ENCODE results near the gene NKAIN4. TPM values are rescaled to one million over a fixed set of nuclear protein-coding genes. Genes with fewer than 3 reads are reported as not detected.

The NKAIN4 gene
- total RNA-seq, 1 donor from 2014 or later, result 9.6 TPM

Small RNA genes within 50 kb of the gene (small RNA-seq; reads per million reads assigned to genes)
- gene MIR3196 (ENCODE audit: low replicate concordance), result not detected
- gene MIR4326 (ENCODE audit: low replicate concordance), result 2.0 reads per million, percentile 86 among the genes with 10 or more reads in this experiment

Other genes with a start within 250 kb of the NKAIN4 start
- 0.25 TPM for gene BHLHE23, start 247.5 kb downstream of the NKAIN4 start, total RNA-seq
- 17.9 TPM for gene YTHDF1, start 38.3 kb downstream of the NKAIN4 start, total RNA-seq
- not detected for gene BIRC7, start 18.6 kb downstream of the NKAIN4 start, total RNA-seq
- 28.5 TPM for gene ARFGAP1, start 18.4 kb upstream of the NKAIN4 start, total RNA-seq
- 7.4 TPM for gene COL20A1, start 38.7 kb upstream of the NKAIN4 start, total RNA-seq
- 22.4 TPM for gene CHRNA4, start 106.9 kb upstream of the NKAIN4 start, total RNA-seq
- 136 TPM for gene KCNQ2, start 218.2 kb upstream of the NKAIN4 start, total RNA-seq
- gene EEF1A2, start 244.6 kb upstream of the NKAIN4 start, total RNA-seq, result 209 TPM

Measured in temporal lobe (tissue), 2 donors.